H1 (cell line): Measurements from ENCODE around the gene CSGALNACT2. TPM values are rescaled to one million over a fixed set of nuclear protein-coding genes. Genes with fewer than 3 reads are reported as not detected.

Experiments used
- CBX5 ChIP-seq: fragments of 300-800, 300-1000 bp; sonication (generic); IDR thresholded peaks from 2 replicates; pipeline ENCODE4 v1.7.1; 2016; ENCODE audit warnings: antibody characterized with exemption, low read length, low read depth
- CHD7 ChIP-seq: fragments of 300-600 bp; sonication (generic); IDR thresholded peaks from 2 replicates; pipeline ENCODE4 v1.7.1; 2012; ENCODE audit warnings: low read length, moderate library complexity, mild to moderate bottlenecking, inconsistent platforms; ENCODE audit not compliant: insufficient replicate concordance
- GABPA ChIP-seq: IDR thresholded peaks from 2 replicates; pipeline ENCODE4 v1.6.1; 2011; ENCODE audit warnings: mild to moderate bottlenecking, low read length, moderate library complexity, borderline replicate concordance; ENCODE audit not compliant: insufficient read depth
- KDM1A ChIP-seq: fragments of 200-600, 300-600 bp; sonication (generic); IDR thresholded peaks from 2 replicates; pipeline ENCODE4 v1.7.1; 2016; ENCODE audit warnings: mild to moderate bottlenecking, low read length, borderline replicate concordance
- POLR2AphosphoS5 ChIP-seq: IDR thresholded peaks from 2 replicates; pipeline ENCODE4 v1.6.1; 2011; ENCODE audit warnings: low read depth, low read length
- TAF1 ChIP-seq: IDR thresholded peaks from 2 replicates; pipeline ENCODE4 v1.6.1; 2011; ENCODE audit warnings: mild to moderate bottlenecking, low read depth, low read length
- polyA plus RNA-seq, 7 experiments: library from polyadenylated mRNA; depleted of rRNA in 3 of 7; stranded (reverse) in 5 of 7; unstranded in 2 of 7; fragments of >200 nt in 5 of 7; fragments of 200-250 nt in 2 of 7; gene quantifications; 1 replicate in 5 of 7; 2 replicates in 1 of 7; 4 replicates in 1 of 7; pipeline versions ENCODE4 v1.2.1 to v1.2.3, GENCODE V29; 2011 to 2013; ENCODE audit warnings: missing spikeins in 2 of 7, mixed read lengths in 2 of 7
- total RNA-seq: library from RNA; stranded (reverse); fragmentation: NEBNext Ultra II Directional; extraction: Animal tissue kit (Norgen Biotek cat#: 25700); gene quantifications from 2 replicates; pipeline ENCODE4 v1.2.1, GENCODE V29; 2021

Gene CSGALNACT2
- total and polyA plus RNA-seq, 2 of the 8 experiments (the other 6 are each of a cell fraction or from before 2014, with no cell fraction given): 2.6 to 5.3 TPM

- TF ChIP-seq CHD7 (no peak), POLR2AphosphoS5 (no peak), GABPA (no peak), KDM1A (no peak), TAF1 (no peak), CBX5 (no peak)
Observed at GRCh38 chr10:43166207-43166879, 28.1 kb downstream of the CSGALNACT2 start (continued).
